ENCODE data around the gene MICU2.
A peak's percentile ranks its signal among the peaks of the same experiment; 100 is the strongest.
"Not testable (repeated sequence)": the region's sequence is repeated elsewhere in the genome, so short reads cannot be mapped to it uniquely, and the experiment has no call there.

The MICU2 gene

GRCh38 chr13:21584973-21585592 is 18.9 kb downstream of the MICU2 start:
- in situ Hi-C loops (cut with HindIII; ENCODE audit: low pct_unique_long_range_greater_than_20kb, low sequenced_read_pairs) = no loop called here
- no peak for TF ChIP-seq JUND (IDR thresholded peaks at IDR 0.05; ENCODE audit: low read depth)
- DNase-seq (ENCODE audit: low read depth in 1 of 2, low spot score in 1 of 2) = no peak

GRCh38 chr13:21583478-21583877 is 20.5 kb downstream of the MICU2 start:
- TF ChIP-seq JUND (IDR thresholded peaks at IDR 0.05; ENCODE audit: low read depth) = no peak
- in situ Hi-C loops (cut with HindIII; ENCODE audit: low pct_unique_long_range_greater_than_20kb, low sequenced_read_pairs) = no loop called here
- DNase-seq (ENCODE audit: low read depth in 1 of 2, low spot score in 1 of 2) = peak in 1 of 2 experiments; percentile 53

- no peak for TF ChIP-seq JUND (IDR thresholded peaks at IDR 0.05; ENCODE audit: low read depth)
- in situ Hi-C loops (cut with HindIII; ENCODE audit: low pct_unique_long_range_greater_than_20kb, low sequenced_read_pairs) = no loop called here
- peak in 1 of 2 experiments; percentile 61 for DNase-seq (ENCODE audit: low read depth in 1 of 2, low spot score in 1 of 2)
These were observed 23.2 kb downstream of the MICU2 start for GRCh38 chr13:21580736-21581135.

- TF ChIP-seq JUND (IDR thresholded peaks at IDR 0.05; ENCODE audit: low read depth) = no peak
- in situ Hi-C loops (cut with HindIII; ENCODE audit: low pct_unique_long_range_greater_than_20kb, low sequenced_read_pairs) = no loop called here
- no peak for DNase-seq (ENCODE audit: low read depth in 1 of 2, low spot score in 1 of 2)
These were observed 24.1 kb downstream of the MICU2 start for GRCh38 chr13:21579754-21580316.

- no peak for TF ChIP-seq JUND (IDR thresholded peaks at IDR 0.05; ENCODE audit: low read depth)
- in situ Hi-C loops (cut with HindIII; ENCODE audit: low pct_unique_long_range_greater_than_20kb, low sequenced_read_pairs) = no loop called here
- no peak for DNase-seq (ENCODE audit: low read depth in 1 of 2, low spot score in 1 of 2)
These were observed 25.2 kb downstream of the MICU2 start for GRCh38 chr13:21578748-21579147.

- DNase-seq (ENCODE audit: low read depth in 1 of 2, low spot score in 1 of 2) = no peak
- in situ Hi-C loops (cut with HindIII; ENCODE audit: low pct_unique_long_range_greater_than_20kb, low sequenced_read_pairs) = no loop called here
- no peak for TF ChIP-seq JUND (IDR thresholded peaks at IDR 0.05; ENCODE audit: low read depth)
These were observed 27.5 kb downstream of the MICU2 start for GRCh38 chr13:21576426-21576825.

- DNase-seq (ENCODE audit: low read depth in 1 of 2, low spot score in 1 of 2) = no peak
- in situ Hi-C loops (cut with HindIII; ENCODE audit: low pct_unique_long_range_greater_than_20kb, low sequenced_read_pairs) = no loop called here
- no peak for TF ChIP-seq JUND (IDR thresholded peaks at IDR 0.05; ENCODE audit: low read depth)
These were observed 29.9 kb downstream of the MICU2 start for GRCh38 chr13:21573920-21574712.

DNA sequence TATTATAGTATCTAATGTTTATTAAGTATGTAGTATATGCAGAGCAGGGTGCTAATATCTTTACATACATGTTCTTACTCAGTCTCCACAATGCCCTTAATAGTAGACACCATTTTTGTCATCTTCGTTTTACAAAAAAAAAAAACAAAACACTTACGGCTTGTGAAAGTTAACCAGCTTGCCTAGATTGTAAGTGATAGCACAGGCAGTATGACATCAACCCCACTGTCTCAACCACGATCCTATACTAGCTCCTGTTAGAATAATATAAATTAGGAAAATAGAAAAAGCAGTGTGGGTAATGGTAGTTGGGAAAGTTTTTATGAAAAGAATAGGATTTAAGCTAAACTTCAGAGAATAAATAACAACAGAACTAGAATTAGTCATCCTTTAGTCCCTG is 34.3 kb downstream of the MICU2 start:
- in situ Hi-C loops (cut with HindIII; ENCODE audit: low pct_unique_long_range_greater_than_20kb, low sequenced_read_pairs) = no loop called here
- no peak for TF ChIP-seq JUND (IDR thresholded peaks at IDR 0.05; ENCODE audit: low read depth)
- no peak for DNase-seq (ENCODE audit: low read depth in 1 of 2, low spot score in 1 of 2)

- TF ChIP-seq JUND (IDR thresholded peaks at IDR 0.05; ENCODE audit: low read depth) = no peak
- in situ Hi-C loops (cut with HindIII; ENCODE audit: low pct_unique_long_range_greater_than_20kb, low sequenced_read_pairs) = no loop called here
- no peak for DNase-seq (ENCODE audit: low read depth in 1 of 2, low spot score in 1 of 2)
These were observed 35.1 kb downstream of the MICU2 start for GRCh38 chr13:21568854-21569253.

DNA sequence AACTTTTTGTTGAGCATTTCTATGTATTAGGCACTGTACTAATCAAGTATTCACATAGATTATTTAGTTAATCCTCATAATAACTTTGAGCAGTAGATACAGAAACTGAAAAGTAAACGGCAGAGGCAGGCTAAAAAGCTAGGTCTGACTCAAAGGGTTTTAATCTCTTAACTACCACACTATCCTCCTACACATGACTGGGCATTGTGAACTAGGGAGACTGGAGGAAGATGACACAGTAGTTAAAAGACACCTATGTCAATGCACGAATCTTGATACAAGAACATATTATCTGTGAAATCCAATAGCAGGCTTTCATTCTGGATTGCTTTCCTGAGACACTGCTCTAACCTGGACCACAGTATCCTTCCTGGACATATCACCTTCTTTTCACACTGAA is 36.3 kb downstream of the MICU2 start:
- no peak for TF ChIP-seq JUND (IDR thresholded peaks at IDR 0.05; ENCODE audit: low read depth)
- in situ Hi-C loops (cut with HindIII; ENCODE audit: low pct_unique_long_range_greater_than_20kb, low sequenced_read_pairs) = no loop called here

DNA sequence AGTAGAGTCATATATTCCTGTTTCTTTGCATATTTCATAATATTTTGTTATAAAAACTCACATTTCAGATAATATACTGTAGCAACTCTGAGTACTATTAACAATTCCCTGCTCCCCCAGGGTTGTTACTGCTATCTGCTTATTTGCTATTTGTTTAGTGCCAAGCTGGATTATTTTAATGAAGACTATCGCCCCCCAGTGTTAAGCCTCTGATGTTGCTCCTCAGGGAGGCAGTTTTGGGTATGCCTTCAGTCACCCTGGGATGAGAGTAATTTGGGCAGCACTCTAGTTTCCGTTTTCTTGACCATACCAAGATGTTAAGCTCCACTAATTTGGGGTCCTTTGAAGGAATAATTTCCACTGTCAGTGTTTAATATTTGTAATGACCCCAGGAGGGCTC is 46.0 kb downstream of the MICU2 start:
- peak in 1 of 2 experiments; percentile 51 for DNase-seq (ENCODE audit: low read depth in 1 of 2, low spot score in 1 of 2)
- in situ Hi-C loops (cut with HindIII; ENCODE audit: low pct_unique_long_range_greater_than_20kb, low sequenced_read_pairs) = no loop called here
- TF ChIP-seq JUND (IDR thresholded peaks at IDR 0.05; ENCODE audit: low read depth) = no peak

More for the DNA sequence above, 36.3 kb downstream of the MICU2 start:
- no peak for DNase-seq (ENCODE audit: low read depth in 1 of 2, low spot score in 1 of 2)

- TF ChIP-seq JUND (IDR thresholded peaks at IDR 0.05; ENCODE audit: low read depth) = no peak
- in situ Hi-C loops (cut with HindIII; ENCODE audit: low pct_unique_long_range_greater_than_20kb, low sequenced_read_pairs) = no loop called here
- DNase-seq (ENCODE audit: low read depth in 1 of 2, low spot score in 1 of 2) = no peak
These were observed 47.9 kb downstream of the MICU2 start for GRCh38 chr13:21556051-21556450.

DNA sequence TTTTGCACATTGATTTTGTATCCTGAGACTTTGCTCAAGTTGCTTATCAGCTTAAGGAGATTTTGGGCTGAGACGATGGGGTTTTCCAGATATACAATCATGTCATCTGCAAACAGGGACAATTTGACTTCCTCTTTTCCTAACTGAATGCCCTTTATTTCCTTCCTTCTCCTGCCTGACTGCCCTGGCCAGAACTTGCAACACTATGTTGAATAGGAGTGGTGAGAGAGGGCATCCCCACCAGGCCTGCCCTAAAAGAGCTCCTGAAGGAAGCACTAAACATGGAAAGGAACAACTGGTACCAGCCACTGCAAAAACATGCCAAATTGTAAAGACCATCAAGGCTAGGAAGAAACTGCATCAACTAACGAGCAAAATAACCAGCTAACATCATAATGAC is 50.7 kb downstream of the MICU2 start:
- in situ Hi-C loops (cut with HindIII; ENCODE audit: low pct_unique_long_range_greater_than_20kb, low sequenced_read_pairs) = not testable (repeated sequence)

More for the DNA sequence above, 50.7 kb downstream of the MICU2 start:
- not testable (repeated sequence) for DNase-seq (ENCODE audit: low read depth in 1 of 2, low spot score in 1 of 2)

All from T47D (cell line).